ENCODE data around the gene TECPR2. TPM values are rescaled to one million over a fixed set of nuclear protein-coding genes. Genes with fewer than 3 reads are reported as not detected.

The TECPR2 gene
- total and polyA plus RNA-seq, 2 of the 13 experiments (the other 11 are each of a cell fraction or from before 2014, with no cell fraction given), result 3.5 to 5.7 TPM

DNA sequence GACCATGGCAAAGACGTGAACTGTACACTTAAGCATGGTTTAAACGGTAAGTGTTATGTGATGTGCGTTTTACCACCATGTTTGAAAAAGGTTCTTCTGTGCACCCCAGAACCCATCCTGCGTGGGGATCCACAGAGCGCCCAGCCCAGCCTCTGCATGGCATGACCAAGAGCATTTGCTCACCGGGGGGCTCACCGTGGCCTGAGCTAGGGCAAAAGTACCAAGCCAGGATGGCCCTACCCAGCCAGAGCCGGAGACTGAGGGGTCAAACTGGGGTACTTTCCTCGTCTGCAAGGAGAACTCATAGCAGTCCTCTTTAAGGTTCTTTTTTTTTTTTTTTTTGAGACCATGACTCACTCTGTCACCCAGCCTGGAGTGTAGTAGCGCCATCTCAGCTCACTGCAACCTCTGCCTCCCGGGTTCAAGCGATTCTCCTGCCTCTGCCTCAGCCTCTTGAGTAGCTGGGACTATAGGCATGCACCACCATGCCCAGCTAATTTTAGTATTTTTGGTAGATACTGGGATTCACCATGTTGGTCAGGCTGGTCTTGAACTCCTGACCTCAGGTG, 163.3 kb downstream of the TECPR2 start:
- Histone ChIP-seq H3K4me1 (ENCODE audit: insufficient read depth, low read length) (peaks cover 49% of the 10 kb centered on the region), H2AFZ (ENCODE audit: low read length) (no peak overlapping the region)
- CTCF ChIA-PET (ENCODE audit: low intra/inter-chr PET ratio, low total read pairs), result no interaction called here

More for the DNA sequence above, 163.3 kb downstream of the TECPR2 start:
- peak overlapping the region; percentile 99 for H3K4me2 ChIP-seq (ENCODE audit: low read depth, low read length)
- intact Hi-C loops (cut with micrococcal nuclease; ENCODE audit: unreplicated experiment), result no loop called here
- DNase-seq (ENCODE audit: low spot score) (no peak), ATAC-seq (no peak), FAIRE-seq (no peak)
- no peaks in the 10 kb centered on the region for H3K36me3 ChIP-seq (replicated peaks in 1 of 2; ENCODE audit: control insufficient read depth in 1 of 2, insufficient read depth in 2 of 2, low read length in 2 of 2)
- H3K27me3 ChIP-seq (ENCODE audit: control insufficient read depth in 1 of 2, insufficient read depth in 2 of 2, low read length in 2 of 2), result no peaks in the 10 kb centered on the region; a peak in 1 of 5 replicates
- BruUV-seq (replicated peaks), result no TSS peak
- TF ChIP-seq, protein P1, sequence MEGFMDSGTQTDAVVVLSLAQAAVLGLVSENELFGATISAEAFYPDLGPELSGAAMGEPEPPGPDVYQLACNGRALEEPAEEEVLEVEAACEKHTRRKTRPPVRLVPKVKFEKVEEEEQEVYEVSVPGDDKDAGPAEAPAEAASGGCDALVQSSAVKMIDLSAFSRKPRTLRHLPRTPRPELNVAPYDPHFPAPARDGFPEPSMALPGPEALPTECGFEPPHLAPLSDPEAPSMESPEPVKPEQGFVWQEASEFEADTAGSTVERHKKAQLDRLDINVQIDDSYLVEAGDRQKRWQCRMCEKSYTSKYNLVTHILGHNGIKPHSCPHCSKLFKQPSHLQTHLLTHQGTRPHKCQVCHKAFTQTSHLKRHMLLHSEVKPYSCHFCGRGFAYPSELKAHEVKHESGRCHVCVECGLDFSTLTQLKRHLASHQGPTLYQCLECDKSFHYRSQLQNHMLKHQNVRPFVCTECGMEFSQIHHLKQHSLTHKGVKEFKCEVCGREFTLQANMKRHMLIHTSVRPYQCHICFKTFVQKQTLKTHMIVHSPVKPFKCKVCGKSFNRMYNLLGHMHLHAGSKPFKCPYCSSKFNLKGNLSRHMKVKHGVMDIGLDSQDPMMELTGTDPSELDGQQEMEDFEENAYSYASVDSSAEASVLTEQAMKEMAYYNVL (CRISPR knock-in tag; IDR thresholded peaks at IDR 0.05; ENCODE audit: borderline replicate concordance), result peak; percentile 39; the same call in 1 of the 2 replicates
- TF ChIP-seq ISX (CRISPR knock-in tag; conservative IDR thresholded peaks at IDR 0.05) (no peak), ZMYM3 (CRISPR knock-in tag; IDR thresholded peaks at IDR 0.05) (no peak)
- TF ChIP-seq, protein P2, sequence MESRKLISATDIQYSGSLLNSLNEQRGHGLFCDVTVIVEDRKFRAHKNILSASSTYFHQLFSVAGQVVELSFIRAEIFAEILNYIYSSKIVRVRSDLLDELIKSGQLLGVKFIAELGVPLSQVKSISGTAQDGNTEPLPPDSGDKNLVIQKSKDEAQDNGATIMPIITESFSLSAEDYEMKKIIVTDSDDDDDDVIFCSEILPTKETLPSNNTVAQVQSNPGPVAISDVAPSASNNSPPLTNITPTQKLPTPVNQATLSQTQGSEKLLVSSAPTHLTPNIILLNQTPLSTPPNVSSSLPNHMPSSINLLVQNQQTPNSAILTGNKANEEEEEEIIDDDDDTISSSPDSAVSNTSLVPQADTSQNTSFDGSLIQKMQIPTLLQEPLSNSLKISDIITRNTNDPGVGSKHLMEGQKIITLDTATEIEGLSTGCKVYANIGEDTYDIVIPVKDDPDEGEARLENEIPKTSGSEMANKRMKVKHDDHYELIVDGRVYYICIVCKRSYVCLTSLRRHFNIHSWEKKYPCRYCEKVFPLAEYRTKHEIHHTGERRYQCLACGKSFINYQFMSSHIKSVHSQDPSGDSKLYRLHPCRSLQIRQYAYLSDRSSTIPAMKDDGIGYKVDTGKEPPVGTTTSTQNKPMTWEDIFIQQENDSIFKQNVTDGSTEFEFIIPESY (CRISPR knock-in tag; IDR thresholded peaks at IDR 0.05), result 0 out of 2 replicates have a peak, but pooled peaks have one; percentile 25
- H4K20me1 ChIP-seq (ENCODE audit: insufficient read depth, low read length), result no peaks in the 10 kb centered on the region
- WGBS (ENCODE audit: low lambda C conversion rate), result 72% methylated on average over 12 of the region's 12 CpGs
- H3K9ac ChIP-seq (ENCODE audit: insufficient read depth, low read depth, low read length), result peak overlapping the region; percentile 55; the same call in 1 of the 2 replicates
- in situ Hi-C loops (cut with HindIII; ENCODE audit: extremely low pct_ligation_motif_present, low pct_unique_long_range_greater_than_20kb), result no loop called here
- H3K27ac ChIP-seq (ENCODE audit: extremely low read length, insufficient read depth, low read length), result no peak overlapping the region
- H3K9me3 ChIP-seq (ENCODE audit: low read length), result no peaks in the 10 kb centered on the region
- POLR2A ChIA-PET, result interaction anchor here (1.7 to 2.7 kb wide), 5 partner anchors 13 to 60 kb away, joined by 4 to 102 read pairs (median 14); no protein-coding TSS in a partner anchor
- peak overlapping the region in 2 of 3 experiments; percentile 18 to 75; a peak in 2 of 6 replicates for H3K4me3 ChIP-seq (replicated peaks in 1 of 3; ENCODE audit: insufficient read depth in 1 of 3, low read depth in 2 of 3, low read length in 3 of 3)
- H3K79me2 ChIP-seq (ENCODE audit: insufficient read depth, low read length), result no peaks in the 10 kb centered on the region
